KMS-11 (cell line): Measurements from ENCODE around the gene PPP2R5A.

Experiments
- H2AFZ ChIP-seq: fragments of 200-600 bp; sonication (generic); 2 replicates; pipeline ENCODE4 v1.6.1; 2016; ENCODE audit warnings: antibody characterized with exemption, mixed run types, low read depth
- H3K27ac ChIP-seq: fragments of 200-600 bp; sonication (generic); 2 replicates; pipeline ENCODE4 v1.6.1; 2016; ENCODE audit warnings: mild to moderate bottlenecking, mixed run types
- H3K27me3 ChIP-seq: fragments of 200-600 bp; sonication (generic); 2 replicates; pipeline ENCODE4 v1.6.1; 2017; ENCODE audit warnings: mild to moderate bottlenecking, low read depth, mixed run types, moderate library complexity; ENCODE audit not compliant: insufficient read depth
- H3K36me3 ChIP-seq: fragments of 200-600 bp; sonication (generic); 2 replicates; pipeline ENCODE4 v1.6.1; 2017; ENCODE audit warnings: mild to moderate bottlenecking, mixed run types; ENCODE audit not compliant: insufficient read depth
- H3K4me1 ChIP-seq: fragments of 200-600 bp; sonication (generic); 2 replicates; pipeline ENCODE4 v1.6.1; 2016; ENCODE audit warnings: mild to moderate bottlenecking, low read depth, mixed run types; ENCODE audit not compliant: poor library complexity, severe bottlenecking
- H3K4me2 ChIP-seq: fragments of 200-600 bp; sonication (generic); 2 replicates; pipeline ENCODE4 v1.7.0; 2016; ENCODE audit warnings: mild to moderate bottlenecking, mixed run types
- H3K4me3 ChIP-seq: fragments of 200-600 bp; sonication (generic); IDR thresholded peaks from 2 replicates; pipeline ENCODE4 v1.6.1; 2017; ENCODE audit warnings: low read depth, low read length, mixed read lengths; ENCODE audit not compliant: insufficient read depth
- H3K79me2 ChIP-seq: fragments of 200-600 bp; sonication (generic); 2 replicates; pipeline ENCODE4 v1.6.1; 2016; ENCODE audit warnings: low read depth, mixed run types; ENCODE audit not compliant: insufficient read depth
- H3K9ac ChIP-seq: fragments of 200-600 bp; sonication (generic); 2 replicates; pipeline ENCODE4 v1.6.1; 2016; ENCODE audit warnings: mild to moderate bottlenecking, mixed run types
- H4K20me1 ChIP-seq: fragments of 200-600 bp; sonication (generic); 2 replicates; pipeline ENCODE4 v1.6.1; 2016; ENCODE audit warnings: mild to moderate bottlenecking, mixed run types; ENCODE audit not compliant: insufficient read depth
- TF ChIP-seq, protein P1 (sequence below): fragments of 200-600 bp; sonication (generic); conservative IDR thresholded peaks from 2 replicates; pipeline ENCODE4 v1.6.1; 2017; ENCODE audit warnings: low read depth, mild to moderate bottlenecking, antibody characterized with exemption, low read length, moderate library complexity, mixed read lengths

The PPP2R5A gene

DNA sequence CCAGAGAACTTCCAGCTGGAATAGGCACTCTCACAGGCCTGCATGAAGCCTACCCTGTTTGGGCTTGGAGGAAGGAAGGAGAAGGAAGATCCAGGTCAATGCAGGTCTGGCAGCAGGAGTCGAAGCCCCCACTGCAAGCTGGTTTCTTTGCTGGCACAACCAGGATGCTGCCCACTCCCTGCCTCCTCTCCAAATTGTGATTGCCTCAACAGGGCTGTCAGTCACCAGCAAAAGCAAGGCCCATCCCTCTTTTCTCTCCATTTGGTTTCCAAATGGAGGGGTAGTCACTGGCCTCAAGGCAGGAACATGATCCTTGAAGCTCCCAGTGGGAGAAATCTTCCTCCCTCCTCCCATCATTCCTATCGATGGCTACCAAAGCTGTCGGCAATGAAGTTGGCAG, 92.4 kb downstream of the PPP2R5A start:
- H3K4me1 ChIP-seq: no peaks in the 10 kb centered on the region
- H3K27me3 ChIP-seq: no peaks in the 10 kb centered on the region
- no peak overlapping the region for H3K4me2 ChIP-seq
- TF ChIP-seq, protein P1, sequence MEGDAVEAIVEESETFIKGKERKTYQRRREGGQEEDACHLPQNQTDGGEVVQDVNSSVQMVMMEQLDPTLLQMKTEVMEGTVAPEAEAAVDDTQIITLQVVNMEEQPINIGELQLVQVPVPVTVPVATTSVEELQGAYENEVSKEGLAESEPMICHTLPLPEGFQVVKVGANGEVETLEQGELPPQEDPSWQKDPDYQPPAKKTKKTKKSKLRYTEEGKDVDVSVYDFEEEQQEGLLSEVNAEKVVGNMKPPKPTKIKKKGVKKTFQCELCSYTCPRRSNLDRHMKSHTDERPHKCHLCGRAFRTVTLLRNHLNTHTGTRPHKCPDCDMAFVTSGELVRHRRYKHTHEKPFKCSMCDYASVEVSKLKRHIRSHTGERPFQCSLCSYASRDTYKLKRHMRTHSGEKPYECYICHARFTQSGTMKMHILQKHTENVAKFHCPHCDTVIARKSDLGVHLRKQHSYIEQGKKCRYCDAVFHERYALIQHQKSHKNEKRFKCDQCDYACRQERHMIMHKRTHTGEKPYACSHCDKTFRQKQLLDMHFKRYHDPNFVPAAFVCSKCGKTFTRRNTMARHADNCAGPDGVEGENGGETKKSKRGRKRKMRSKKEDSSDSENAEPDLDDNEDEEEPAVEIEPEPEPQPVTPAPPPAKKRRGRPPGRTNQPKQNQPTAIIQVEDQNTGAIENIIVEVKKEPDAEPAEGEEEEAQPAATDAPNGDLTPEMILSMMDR: no peak
- H3K79me2 ChIP-seq: no peaks in the 10 kb centered on the region
- H4K20me1 ChIP-seq: no peaks in the 10 kb centered on the region
- H3K36me3 ChIP-seq: no peaks in the 10 kb centered on the region; the same call in 1 of the 2 replicates
- no peak overlapping the region for H3K9ac ChIP-seq
- no peak overlapping the region for H2AFZ ChIP-seq
- no peak overlapping the region for H3K4me3 ChIP-seq
- H3K27ac ChIP-seq: no peak overlapping the region

DNA sequence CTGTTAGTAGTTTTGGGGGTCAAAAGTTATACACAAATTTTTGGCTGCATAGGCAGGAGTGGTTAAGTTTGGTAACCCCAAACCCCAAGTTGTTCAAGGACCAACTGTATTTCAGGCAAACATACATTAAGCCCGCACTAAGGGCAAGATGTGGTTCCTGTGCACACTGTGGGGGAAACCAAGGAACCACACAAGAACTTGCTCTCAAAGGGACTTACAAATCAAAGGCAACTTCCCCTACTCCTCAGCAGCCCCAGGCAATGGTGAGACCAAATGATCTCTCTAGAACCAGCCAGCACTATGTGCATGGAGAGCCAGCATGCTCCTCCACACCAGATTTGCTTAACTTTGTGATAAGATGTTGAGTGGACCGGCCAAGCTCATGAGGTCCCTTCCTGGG, 94.2 kb downstream of the PPP2R5A start:
- Histone ChIP-seq H3K79me2 (no peaks in the 10 kb centered on the region), H3K9ac (no peak overlapping the region), H4K20me1 (no peaks in the 10 kb centered on the region), H3K4me3 (no peak overlapping the region), H3K27me3 (no peaks in the 10 kb centered on the region), H2AFZ (no peak overlapping the region), H3K27ac (no peak overlapping the region), H3K4me1 (no peaks in the 10 kb centered on the region), H3K36me3 (no peaks in the 10 kb centered on the region; the same call in 1 of the 2 replicates), H3K4me2 (no peak overlapping the region)
- TF ChIP-seq, protein P1: no peak

DNA sequence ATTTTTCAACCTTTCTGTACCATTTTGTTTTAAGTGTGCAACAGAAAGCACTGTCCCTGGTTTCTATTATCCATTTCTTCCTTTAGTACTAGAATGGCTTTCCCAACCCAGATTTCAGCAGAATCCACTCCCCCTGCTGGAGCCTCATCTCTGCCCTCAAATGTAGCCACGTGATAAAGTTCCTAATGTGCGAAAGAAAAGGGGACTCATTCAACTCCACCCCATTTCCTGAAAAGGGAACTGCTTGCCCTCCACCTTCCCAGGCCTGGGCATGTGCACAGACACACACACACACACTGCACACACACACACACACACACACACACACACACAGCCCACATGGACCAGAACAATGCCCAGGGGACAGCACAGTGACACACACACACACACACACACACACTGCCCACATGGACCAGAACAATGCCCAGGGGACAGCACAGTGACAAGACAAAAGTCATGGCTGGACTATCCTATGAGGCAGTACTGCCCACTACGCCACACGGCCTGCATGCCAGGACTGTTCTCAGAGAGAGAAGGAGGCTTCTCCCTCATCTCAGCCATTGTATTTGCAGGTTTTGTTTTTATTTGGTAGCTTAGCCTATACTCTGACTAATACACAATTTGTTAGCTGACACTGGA, 96.3 kb downstream of the PPP2R5A start:
- no peak overlapping the region for H3K4me2 ChIP-seq
- H3K27me3 ChIP-seq: no peaks in the 10 kb centered on the region
- no peaks in the 10 kb centered on the region for H3K79me2 ChIP-seq
- no peak overlapping the region for H3K4me3 ChIP-seq
- no peak overlapping the region for H3K27ac ChIP-seq
- no peaks in the 10 kb centered on the region; the same call in 1 of the 2 replicates for H3K36me3 ChIP-seq
- TF ChIP-seq, protein P1: no peak
- H3K9ac ChIP-seq: no peak overlapping the region
- H4K20me1 ChIP-seq: no peaks in the 10 kb centered on the region
- H2AFZ ChIP-seq: no peak overlapping the region
- H3K4me1 ChIP-seq: no peaks in the 10 kb centered on the region

DNA sequence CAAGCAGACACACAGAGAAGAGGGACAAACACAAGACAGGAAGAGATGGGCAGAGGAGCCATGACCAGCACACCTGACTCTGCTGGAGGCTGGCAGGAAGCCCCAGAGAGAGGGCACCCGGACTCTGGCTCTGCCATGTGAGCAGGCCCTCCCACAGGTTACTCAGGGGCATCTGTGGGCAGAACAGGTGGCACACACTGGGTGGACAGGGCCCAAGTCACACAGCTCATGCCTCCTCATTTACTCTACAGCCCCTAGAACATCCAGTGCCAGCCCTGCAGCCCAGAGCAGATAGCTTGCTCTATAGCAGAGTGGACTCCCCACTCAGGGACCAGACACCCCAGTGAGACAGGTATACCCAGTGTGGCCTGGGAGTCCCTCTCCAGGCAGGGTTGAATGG, 100.8 kb downstream of the PPP2R5A start:
- Histone ChIP-seq H3K36me3 (no peaks in the 10 kb centered on the region; the same call in 1 of the 2 replicates), H3K27ac (no peak overlapping the region), H3K4me3 (no peak overlapping the region), H3K27me3 (no peaks in the 10 kb centered on the region), H3K9ac (no peak overlapping the region), H3K4me1 (no peaks in the 10 kb centered on the region), H3K79me2 (no peaks in the 10 kb centered on the region), H3K4me2 (no peak overlapping the region), H4K20me1 (no peaks in the 10 kb centered on the region), H2AFZ (no peak overlapping the region)
- TF ChIP-seq, protein P1: no peak
